RWPE1 (cell line): ENCODE measurements around the gene MAGOH.

Experiments
- CTCF ChIA-PET: fragments of 350-600 bp; sonication (Branson Sonifier 250); formaldehyde crosslinking; extraction: SDS; loops from one replicate; lab custom pipeline; 2021; lab: Yijun Ruan, JAX
- POLR2A ChIA-PET: fragments of 400-600 bp; formaldehyde crosslinking; extraction: SDS; loops from one replicate; lab custom pipeline; 2020; ENCODE audit warnings: antibody characterized with exemption; ENCODE audit not compliant: low non-redundant PET; lab: Yijun Ruan, JAX
- DNase-seq: peaks from one replicate; pipeline ENCODE4 v3.0.0; 2012; ENCODE audit warnings: low spot score
- H3K27ac ChIP-seq: fragments of 450-650 bp; 2 replicates; pipeline ENCODE4 v1.5.1; 2017
- TF ChIP-seq, protein P1 (sequence below): fragments of 450-650 bp; conservative IDR thresholded peaks from 2 replicates; pipeline ENCODE4 v1.5.1; 2017; ENCODE audit warnings: low read depth, mild to moderate bottlenecking

The MAGOH gene

DNA sequence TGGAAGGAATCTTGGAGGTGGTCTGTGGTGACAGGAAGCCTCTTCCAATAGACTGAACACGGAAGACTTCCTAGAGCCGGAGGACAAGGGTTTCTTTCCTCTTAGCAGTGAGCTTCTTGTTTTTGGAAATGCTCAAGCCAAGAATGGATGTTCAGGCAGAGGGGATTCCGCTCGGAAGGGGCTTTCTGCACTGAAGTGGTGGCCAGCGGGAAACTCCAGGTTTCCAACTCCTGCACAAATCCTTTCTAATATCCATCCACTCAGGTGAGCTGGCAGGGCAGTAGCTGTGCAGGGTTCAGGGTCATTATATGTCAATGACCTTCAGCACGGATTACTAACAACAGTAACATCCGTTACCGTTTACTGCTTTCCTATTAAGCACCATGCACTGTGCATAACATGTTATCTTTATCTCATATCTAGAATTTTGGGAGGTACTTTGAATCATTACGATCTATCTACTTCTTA is 42.3 kb downstream of the MAGOH start:
- TF ChIP-seq, protein P1, sequence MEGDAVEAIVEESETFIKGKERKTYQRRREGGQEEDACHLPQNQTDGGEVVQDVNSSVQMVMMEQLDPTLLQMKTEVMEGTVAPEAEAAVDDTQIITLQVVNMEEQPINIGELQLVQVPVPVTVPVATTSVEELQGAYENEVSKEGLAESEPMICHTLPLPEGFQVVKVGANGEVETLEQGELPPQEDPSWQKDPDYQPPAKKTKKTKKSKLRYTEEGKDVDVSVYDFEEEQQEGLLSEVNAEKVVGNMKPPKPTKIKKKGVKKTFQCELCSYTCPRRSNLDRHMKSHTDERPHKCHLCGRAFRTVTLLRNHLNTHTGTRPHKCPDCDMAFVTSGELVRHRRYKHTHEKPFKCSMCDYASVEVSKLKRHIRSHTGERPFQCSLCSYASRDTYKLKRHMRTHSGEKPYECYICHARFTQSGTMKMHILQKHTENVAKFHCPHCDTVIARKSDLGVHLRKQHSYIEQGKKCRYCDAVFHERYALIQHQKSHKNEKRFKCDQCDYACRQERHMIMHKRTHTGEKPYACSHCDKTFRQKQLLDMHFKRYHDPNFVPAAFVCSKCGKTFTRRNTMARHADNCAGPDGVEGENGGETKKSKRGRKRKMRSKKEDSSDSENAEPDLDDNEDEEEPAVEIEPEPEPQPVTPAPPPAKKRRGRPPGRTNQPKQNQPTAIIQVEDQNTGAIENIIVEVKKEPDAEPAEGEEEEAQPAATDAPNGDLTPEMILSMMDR, result no peak
- no peak for DNase-seq
- ChIA-PET POLR2A (no interaction called here), CTCF (interaction anchor here (1.0 kb wide), 2 partner anchors 9 to 10 kb away, joined by 4 to 5 read pairs; no protein-coding TSS in a partner anchor)
- peak overlapping the region; percentile 85 for H3K27ac ChIP-seq

DNA sequence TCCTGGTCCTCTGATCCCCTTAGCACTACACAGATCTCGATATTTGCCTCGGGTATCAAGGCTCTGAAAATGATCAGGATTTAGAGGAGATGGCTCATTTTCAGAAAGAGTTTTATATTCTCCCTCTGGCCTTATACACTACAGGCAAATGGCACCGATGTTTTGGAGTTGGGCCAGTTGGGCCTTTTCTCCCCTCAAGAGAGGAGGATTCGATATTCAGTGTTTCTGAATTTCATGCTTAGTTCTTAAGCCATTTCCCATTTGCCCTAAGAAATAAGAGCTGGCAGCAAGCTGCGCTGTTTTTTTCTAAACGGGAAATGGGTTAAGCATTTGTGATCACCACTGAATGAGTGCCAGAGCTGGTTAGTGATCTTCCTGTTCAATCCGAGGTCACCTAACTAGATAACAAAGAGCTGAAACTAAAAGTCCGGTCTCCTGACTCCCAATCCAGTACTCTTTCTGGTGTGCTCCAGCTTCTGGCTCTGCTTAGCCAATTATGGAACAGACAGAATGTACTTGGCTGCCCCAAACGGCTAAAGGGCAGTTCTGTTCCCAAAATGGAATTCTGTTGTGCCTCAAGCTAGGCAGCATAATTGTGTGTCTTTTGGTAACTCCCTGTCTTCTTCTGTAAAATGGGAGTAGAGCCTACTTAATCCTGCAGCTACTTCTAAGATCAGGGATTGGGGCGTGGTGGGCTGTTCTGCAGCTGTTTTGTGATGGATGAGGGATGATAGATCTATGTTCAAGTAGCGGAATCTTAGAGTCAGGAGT is 42.9 kb downstream of the MAGOH start:
- CTCF ChIA-PET, result interaction anchor here (1.0 kb wide), 1 partner anchor 9 kb away, joined by 5 read pairs; no protein-coding TSS in a partner anchor
- no peak overlapping the region for H3K27ac ChIP-seq
- POLR2A ChIA-PET, result no interaction called here

DNA sequence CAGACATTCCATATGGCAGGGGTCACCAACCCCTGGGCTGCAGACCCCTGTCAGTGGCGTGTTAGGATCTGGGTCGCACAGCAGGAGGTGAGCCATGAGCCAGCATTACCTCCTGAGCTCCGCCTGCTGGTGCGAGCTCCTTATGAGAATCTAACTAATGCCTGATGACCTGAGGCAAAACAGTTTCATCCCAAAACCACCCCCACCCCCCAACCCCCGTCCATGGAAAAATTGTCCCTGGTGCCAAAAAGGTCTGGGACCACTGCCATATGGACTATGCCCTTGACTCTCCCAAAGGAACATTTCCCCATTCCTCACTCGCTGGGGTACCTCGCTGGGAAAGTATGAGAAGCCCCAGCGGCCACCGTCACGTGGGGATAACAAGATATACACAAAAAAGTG is 48.1 kb downstream of the MAGOH start:
- CTCF ChIA-PET, result interaction anchor here (0.6 kb wide), 1 partner anchor 379 kb away, joined by 3 read pairs; no protein-coding TSS in a partner anchor
- POLR2A ChIA-PET, result no interaction called here

More for the DNA sequence above, 42.9 kb downstream of the MAGOH start:
- TF ChIP-seq, protein P1, result no peak
- DNase-seq, result no peak

DNA sequence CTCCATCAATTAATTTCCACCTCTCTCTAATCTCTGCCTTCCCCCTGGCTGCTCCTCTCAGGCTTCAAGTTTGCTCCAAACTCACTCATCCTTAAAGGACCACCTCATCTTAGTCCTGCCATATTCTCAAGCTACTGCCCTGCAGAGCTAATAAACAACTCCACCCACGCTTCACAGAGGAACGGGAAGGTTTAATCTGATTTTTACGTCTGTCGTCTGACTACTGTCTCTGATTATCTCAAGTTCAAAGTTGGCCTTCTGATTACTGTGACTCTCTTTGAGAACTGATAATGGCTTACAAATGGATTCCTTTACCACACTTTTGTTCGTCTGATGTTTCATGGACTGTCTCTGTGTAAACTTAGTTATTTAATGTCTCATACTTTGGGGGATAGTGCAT is 49.3 kb downstream of the MAGOH start:
- DNase-seq, result no peak
- no peak overlapping the region for H3K27ac ChIP-seq
- POLR2A ChIA-PET, result no interaction called here
- CTCF ChIA-PET, result no interaction called here
- TF ChIP-seq, protein P1, result no peak

More for the DNA sequence above, 48.1 kb downstream of the MAGOH start:
- TF ChIP-seq, protein P1, result no peak
- no peak overlapping the region for H3K27ac ChIP-seq
- DNase-seq, result no peak

DNA sequence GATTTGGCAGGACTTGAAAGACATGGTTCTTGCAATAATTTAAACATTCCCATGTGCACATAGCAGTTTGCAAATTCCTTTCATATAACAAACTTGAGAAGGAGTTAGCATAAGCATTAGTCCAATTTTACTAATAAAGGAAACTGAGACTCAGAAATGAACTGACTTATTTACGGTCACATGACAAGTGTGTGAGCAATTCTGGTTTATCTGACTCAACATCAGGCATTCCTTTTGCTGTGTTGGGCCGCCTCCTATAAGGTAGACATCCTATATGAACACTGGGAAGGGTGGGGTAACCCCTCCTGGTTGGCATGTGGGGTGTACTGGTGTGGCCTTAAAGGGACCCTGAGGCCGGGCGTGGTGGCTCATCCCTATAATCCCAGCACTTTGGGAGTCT is 50.2 kb downstream of the MAGOH start:
- peak; percentile 47 for DNase-seq
- POLR2A ChIA-PET, result no interaction called here
- CTCF ChIA-PET, result no interaction called here
- no peak overlapping the region for H3K27ac ChIP-seq
- TF ChIP-seq, protein P1, result no peak

DNA sequence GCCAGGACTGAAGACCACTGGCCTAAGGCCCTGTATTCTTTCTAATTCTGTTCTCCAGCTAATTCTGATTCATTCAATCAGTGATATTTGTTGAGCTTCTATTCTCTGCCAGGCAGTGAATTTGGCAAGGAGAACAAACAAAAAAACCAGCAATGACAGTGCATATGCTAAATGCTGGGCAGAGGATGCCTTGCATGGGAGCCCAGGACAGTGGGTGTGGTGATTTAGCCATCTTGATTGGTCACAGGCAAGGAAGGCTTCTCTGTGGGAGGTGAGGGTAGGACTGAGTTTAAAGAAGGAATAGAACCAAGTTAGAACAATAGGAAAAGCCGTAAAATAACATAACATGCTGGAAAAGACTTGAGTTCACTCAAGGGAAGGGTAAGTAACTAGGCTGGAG is 50.9 kb downstream of the MAGOH start:
- DNase-seq, result no peak
- CTCF ChIA-PET, result interaction anchor here (0.7 to 0.8 kb wide), 2 partner anchors 9 to 14 kb away, joined by 4 read pairs; partner anchors contain the start of gene CPT2
- TF ChIP-seq, protein P1, result no peak
- no peak overlapping the region for H3K27ac ChIP-seq
- POLR2A ChIA-PET, result no interaction called here
